HS-5 (cell line): ENCODE data around the gene SPATA18.
"Not testable (repeated sequence)": the region's sequence is repeated elsewhere in the genome, so short reads cannot be mapped to it uniquely, and the experiment has no call there.

Experiments used
- DNase-seq: peaks from one replicate; pipeline ENCODE4 v3.0.0-alpha.2; 2012; ENCODE audit warnings: low read depth

SPATA18 gene

GRCh38 chr4:52051615-52052474, 741 bp downstream of the SPATA18 start:
- no peak for DNase-seq

GRCh38 chr4:52052475-52052780, 1.3 kb downstream of the SPATA18 start:
- no peak for DNase-seq

GRCh38 chr4:52054254-52054653, 3.1 kb downstream of the SPATA18 start:
- no peak for DNase-seq

- no peak for DNase-seq
Observed at GRCh38 chr4:52057196-52057595, 6.1 kb downstream of the SPATA18 start.

GRCh38 chr4:52058275-52058674, 7.2 kb downstream of the SPATA18 start:
- no peak for DNase-seq

- DNase-seq, result no peak
Observed at GRCh38 chr4:52059372-52059771, 8.3 kb downstream of the SPATA18 start.

GRCh38 chr4:52069571-52069970, 18.5 kb downstream of the SPATA18 start:
- no peak for DNase-seq

DNA sequence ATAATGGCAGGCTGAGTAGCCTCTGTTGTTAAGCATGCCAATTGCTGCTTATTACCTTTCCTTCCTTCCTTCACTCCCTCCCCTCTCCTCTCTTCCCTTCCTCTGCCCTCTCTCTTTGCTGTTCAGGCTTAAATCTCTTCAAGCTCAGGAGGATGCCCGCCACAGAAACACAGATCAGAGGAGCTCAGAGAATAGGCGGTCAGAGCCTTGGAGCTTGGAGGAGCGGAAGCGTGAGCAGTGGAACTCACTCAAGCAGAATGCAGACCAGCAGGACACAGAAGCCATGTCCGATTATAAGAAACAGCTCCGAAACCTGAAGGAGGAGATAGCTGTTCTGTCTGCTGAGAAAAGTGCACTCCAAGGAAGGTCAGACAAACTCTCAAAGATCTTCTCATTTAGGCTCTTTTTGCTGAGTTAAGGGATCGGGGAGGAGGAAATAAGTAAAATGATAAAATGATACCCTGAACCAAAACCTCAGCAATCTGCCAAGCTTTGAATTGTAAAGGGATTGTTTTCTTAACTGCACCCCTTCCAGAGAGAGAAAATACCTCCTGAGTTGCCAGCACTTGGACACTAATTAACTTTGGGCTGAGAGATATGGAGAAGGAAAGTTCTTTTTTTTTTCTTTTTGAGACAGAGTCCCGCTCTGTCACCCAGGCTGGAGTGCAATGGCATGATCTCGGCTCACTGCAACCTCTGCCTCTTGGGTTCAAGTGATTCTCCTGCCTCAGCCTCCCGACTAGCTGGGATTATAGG, 20.9 kb downstream of the SPATA18 start:
- no peak for DNase-seq

DNA sequence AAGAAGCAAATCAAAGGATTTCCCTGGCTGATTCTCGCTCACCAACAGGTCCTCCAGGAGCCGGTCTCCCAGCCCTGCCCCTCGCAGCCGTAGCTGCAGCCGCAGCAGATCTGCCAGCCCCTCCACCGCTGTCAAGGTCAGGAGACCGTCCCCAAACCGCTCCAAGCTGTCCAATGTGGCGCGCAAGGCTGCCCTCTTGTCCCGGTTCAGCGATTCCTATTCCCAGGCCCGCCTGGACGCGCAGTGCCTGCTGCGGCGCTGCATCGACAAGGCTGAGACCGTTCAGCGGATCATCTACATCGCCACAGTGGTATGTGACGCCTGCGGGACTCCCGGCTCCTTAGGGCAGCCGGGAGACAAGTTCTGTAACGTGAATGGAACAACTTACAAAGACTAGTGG, 25.6 kb downstream of the SPATA18 start:
- DNase-seq, result no peak

DNA sequence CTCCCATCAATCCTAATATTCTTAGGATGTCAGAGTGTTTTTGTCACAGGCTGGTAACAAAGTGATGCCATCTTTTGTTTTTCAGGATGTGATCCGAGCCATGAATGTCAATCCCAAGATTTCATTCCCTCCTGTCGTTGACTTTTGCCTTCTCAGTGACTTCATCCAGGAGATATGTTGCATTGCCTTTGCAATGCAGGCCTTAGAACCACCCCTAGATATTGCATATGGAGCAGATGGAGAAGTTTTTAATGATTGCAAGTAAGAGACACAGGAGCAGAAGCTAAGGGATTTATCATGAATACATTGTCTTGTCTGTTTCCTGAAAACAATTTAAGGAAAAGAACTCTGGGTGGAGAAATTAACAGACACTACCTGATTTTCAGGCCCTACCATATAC, 28.6 kb downstream of the SPATA18 start:
- DNase-seq, result no peak

GRCh38 chr4:52081216-52081615, 30.1 kb downstream of the SPATA18 start:
- no peak for DNase-seq

DNA sequence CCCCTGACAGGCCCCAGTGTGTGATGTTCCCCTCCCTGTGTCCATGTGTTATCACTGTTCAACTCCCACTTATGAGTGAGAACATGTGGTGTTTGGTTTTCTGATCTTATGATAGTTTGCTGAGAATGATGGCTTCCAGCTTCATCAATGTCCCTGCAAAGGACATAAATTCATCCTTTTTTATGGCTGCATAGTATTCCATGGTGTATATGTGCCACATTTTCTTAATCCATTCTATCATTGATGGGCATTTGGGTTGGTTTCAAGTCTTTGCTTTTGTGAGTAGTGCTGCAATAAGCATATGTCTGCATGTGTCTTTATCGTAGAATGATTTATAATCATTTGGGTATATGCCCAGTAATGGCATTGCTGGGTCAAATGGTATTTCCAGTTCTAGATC, 35.3 kb downstream of the SPATA18 start:
- DNase-seq, result not testable (repeated sequence)

- no peak for DNase-seq
Observed at GRCh38 chr4:52091801-52092200, 40.7 kb downstream of the SPATA18 start.

- no peak for DNase-seq
Observed at GRCh38 chr4:52093466-52093865, 42.4 kb downstream of the SPATA18 start.

DNA sequence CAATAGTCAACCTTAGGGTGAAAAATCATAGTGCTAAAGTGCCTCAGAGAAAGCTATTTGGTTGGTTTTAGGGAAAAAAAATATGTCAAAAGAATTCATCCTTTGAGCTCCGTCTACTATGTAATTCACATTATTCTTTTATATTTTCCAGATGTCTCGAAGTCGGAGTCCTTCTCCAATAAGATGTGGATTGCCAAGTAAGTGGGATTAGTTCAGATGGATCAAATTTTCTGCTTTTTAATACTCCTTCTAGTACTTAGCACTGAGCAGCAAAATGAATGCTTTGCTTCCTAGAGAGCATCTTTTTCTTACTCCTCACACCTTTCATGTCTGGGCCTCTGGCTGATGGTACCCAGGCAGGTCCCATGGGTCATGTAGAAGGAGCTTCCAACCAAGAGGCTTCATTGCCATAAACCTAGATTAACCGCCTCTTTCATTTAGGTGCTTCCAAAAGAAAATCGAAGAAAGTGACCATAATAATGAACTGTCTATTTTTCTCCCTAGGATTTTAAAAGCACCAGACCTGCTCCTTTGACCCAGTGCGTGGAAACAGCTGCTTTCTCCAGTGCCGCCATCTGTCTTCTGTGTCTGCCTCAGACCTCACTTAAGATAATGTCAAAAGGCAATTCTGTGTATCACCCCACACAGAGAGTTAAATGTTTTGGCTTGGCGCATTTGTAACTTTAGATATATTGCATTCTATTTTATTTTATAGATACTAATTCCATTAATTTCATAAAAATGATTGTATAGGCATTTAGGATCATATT, 43.5 kb downstream of the SPATA18 start:
- DNase-seq, result no peak

DNA sequence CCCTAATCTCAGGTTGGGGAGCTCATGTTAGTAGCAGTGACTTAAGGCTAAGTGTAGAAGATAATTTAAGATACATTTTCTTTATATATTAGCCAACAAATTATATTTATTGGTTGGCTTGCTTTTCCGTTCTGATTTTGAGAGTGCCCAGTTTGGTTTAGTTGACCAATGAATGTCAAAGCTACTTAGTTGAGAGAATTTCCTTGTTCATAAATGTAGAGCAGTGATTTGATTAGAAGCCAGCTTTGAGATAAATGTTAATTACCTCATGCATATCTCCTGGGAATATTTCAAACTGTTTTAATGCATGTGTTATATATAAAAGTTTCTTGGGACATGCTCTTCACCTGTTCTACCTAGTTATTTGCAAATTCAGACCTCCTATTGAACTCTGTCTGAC, 44.3 kb downstream of the SPATA18 start:
- no peak for DNase-seq

DNA sequence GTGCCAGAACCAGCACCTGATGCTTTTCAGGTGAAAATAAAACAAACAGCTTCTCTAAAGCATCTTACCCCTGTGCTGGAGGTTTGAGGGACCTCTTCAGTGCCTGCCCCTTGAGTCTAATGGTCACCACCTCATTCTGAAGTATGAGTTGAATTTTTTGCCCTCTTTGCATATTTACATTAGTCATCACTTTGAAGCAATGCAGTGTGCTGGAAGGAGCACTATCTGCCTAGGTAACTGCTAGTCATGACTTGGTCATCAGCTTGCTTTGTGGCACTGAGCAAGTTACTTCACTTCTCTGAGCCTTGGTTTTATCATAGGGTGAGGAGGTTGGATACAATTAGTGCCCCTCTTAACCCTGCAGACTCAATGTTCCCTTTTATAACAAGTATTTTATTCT, 44.9 kb downstream of the SPATA18 start:
- DNase-seq, result no peak

DNA sequence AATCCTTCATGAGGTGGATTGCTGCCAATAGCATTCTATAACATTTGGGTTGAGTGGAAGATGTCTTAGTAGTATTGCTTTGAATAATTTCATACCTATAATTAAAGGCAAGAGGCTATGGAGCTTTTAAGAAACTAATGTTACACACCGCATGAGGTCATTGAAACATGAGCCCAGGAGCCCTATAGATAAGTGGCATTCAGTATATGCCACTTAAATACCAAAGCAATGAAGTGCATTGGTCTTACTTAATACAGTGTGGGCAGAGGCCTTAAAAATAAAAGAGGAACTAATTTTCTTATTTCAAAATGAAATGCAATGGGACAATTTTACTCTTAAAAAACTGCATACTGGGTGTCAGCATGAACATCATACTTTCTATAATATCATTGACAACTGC, 47.5 kb downstream of the SPATA18 start:
- DNase-seq, result no peak

GRCh38 chr4:52099860-52100461, 48.9 kb downstream of the SPATA18 start:
- DNase-seq, result no peak

- DNase-seq, result peak; percentile 60
Observed at GRCh38 chr4:52102587-52102986, 51.5 kb downstream of the SPATA18 start.

DNA sequence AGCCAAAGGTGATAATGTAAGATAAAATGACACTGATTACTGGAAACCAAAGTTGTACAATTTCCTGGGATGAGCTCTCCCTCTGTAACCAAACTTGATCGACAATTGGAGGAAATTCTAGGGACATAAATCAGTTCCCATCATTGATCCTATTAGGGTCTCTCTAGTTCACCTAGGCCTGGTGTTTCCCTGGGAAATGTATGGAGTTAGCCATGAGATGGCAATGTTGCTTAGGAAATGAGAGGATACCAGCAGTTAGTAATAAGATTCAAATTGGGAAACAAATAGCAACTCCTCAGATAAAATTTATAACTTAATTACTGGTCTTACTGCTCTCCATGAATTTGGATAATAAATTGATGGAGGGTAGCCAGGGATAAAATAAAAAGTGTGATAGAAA, 52.2 kb downstream of the SPATA18 start:
- no peak for DNase-seq

GRCh38 chr4:52105276-52105675, 54.2 kb downstream of the SPATA18 start:
- no peak for DNase-seq
